Stomach (tissue), 4 donors: ENCODE data around the gene SGSH.

Experiments used
- POLR2A ChIP-seq, 4 donors: fragments of 450-650 bp; IDR thresholded peaks; one replicate each; pipeline ENCODE4 v1.6.1; 2016; ENCODE audit warnings: antibody characterized with exemption in 4 of 4, control low read depth in 2 of 4, mild to moderate bottlenecking in 1 of 4, moderate library complexity in 1 of 4
- POLR2AphosphoS5 ChIP-seq, 3 donors: sonication (generic); formaldehyde crosslinking; IDR thresholded peaks; one replicate each; pipeline ENCODE4 v1.6.1; 2016; ENCODE audit warnings: antibody characterized with exemption in 3 of 3
- TF ChIP-seq, protein P1 (sequence below), 7 experiments: fragments of 450-650 bp in 4 of 7; fragments of 200-600 bp in 3 of 7; sonication (generic) in 3 of 7; IDR thresholded peaks; one replicate each; pipeline ENCODE4 v1.5.1; 2016 to 2019; ENCODE audit warnings: antibody characterized with exemption in 7 of 7, control low read depth in 2 of 7, mild to moderate bottlenecking in 1 of 7

DNA sequence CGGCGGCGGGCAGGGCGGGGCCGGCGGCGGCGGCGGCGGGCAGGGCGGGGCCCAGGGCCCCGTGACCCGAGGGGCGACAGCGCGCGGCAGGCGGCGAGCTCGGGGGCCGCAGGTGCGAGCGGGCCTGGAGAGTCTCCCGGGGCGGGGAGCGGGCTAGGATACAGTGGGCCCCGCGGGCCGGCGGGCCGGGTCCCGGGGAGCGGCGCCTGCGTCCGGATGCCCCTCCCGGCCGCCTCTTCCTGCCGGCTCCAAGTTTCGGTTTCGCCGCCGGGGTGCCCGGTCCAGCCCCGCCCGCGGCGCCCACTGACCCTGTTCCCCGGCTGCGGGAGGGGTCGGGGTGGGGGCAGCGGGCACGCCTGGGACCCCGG is 40.6 kb upstream of the SGSH start, which contains the start of gene RNF213:
- TF ChIP-seq POLR2AphosphoS5 (IDR thresholded peaks at IDR 0.05) = peak in 2 of 3 donors; percentile 52 to 61
- TF ChIP-seq, protein P1, sequence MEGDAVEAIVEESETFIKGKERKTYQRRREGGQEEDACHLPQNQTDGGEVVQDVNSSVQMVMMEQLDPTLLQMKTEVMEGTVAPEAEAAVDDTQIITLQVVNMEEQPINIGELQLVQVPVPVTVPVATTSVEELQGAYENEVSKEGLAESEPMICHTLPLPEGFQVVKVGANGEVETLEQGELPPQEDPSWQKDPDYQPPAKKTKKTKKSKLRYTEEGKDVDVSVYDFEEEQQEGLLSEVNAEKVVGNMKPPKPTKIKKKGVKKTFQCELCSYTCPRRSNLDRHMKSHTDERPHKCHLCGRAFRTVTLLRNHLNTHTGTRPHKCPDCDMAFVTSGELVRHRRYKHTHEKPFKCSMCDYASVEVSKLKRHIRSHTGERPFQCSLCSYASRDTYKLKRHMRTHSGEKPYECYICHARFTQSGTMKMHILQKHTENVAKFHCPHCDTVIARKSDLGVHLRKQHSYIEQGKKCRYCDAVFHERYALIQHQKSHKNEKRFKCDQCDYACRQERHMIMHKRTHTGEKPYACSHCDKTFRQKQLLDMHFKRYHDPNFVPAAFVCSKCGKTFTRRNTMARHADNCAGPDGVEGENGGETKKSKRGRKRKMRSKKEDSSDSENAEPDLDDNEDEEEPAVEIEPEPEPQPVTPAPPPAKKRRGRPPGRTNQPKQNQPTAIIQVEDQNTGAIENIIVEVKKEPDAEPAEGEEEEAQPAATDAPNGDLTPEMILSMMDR (IDR thresholded peaks at IDR 0.05) = no peak
- no peak for TF ChIP-seq POLR2A (IDR thresholded peaks at IDR 0.05)
